Measurements from ENCODE around the gene PLVAP.

Gene PLVAP

DNA sequence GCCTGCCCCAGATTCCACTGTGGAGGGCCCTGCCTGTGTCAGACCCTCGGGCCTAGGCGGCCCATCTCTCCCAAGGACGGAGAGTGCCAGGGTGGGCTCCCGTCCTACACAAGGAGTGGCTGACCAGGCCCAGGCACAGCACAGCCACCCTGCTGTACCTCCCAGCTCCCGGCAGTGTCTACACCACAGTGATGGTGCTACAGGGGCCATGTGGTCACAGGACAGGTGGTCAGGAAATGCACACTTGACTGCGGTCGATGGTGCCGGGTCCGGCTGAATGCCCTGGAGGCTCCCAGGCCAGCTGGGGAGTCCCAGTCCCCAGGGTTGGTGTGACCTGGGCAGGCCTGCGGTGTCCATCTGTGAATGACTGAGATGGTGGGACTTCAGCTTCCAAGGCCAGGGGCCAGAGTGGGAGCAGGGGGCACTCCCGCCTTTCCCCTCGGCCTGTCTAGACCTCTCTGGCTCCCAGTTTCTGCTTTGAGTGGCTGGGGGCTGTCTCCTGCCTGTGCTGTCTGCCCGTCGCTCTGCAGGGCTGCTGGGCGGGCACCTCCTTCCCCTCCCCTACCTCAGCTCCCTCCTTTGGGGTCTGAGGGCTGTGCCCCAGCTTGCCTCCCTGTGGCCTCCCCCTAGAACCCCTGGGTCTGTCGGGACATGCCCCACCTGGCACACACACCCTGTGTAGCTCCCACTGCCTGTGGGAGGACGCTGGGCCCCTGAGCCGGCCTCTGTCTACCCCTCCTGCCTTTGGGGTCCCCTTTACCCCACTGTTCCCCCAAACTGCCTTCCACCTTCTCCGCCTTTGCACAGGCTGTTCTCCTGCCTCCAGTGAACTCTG lies 55.3 kb downstream of the PLVAP start:
- no peak for DNase-seq (ENCODE audit: low spot score)

DNA sequence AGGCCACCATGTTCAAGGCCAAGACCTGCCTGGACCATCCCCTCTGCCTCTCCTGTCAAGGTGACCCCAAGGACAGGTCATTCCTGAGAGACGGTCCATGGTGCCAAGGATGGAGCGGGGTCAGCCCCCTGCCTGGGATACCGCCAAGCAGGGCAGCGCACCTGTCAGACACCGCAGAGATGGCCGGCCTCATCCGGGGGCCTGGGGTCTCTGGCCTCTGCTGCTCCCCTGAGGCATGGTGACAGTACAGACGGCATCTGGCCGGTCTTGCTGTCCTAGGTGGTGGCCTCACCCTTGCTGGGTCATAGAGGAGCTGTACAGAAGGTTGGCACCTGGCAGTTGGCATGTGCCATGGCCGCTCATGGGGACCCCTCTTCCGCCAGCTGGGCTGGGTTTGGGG lies 56.7 kb downstream of the PLVAP start:
- no peak for DNase-seq (ENCODE audit: low spot score)

DNA sequence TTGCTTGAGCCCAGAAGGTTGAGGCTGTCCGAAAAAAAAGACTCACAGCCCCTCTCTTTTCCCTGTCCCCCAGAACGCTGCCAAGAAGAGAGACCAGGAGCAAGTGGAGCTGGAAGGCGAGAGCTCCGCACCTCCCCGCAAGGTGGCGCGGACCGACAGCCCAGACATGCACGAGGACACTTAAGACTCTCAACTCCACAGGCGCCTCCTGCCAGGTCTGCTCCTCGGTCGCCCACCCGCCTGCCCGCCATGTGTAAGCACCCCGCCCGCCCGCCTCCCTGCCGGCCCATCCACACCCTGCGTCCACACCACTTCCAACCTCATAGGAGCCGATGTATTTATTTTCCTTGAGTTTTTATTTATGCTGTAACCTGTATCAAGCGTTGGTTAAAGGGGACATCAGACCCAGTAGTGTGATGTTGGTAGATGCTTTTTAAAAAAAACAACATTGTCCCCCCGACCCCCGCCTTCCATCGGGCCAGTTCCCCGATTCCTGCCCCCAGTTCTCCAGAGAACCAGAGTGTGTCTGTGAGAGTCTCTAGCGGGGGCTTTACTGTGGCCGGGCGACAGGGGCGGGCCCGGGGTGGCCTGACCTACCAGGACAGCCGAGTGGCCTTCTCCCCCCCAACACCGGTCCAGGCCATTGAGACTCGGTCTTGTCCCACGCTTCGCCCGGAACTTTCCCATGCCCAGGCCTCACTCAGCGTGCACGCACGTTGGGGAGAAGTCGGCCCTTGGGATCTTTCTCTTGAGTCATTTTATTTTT lies 57.5 kb downstream of the PLVAP start:
- DNase-seq (ENCODE audit: low spot score), result no peak

DNA sequence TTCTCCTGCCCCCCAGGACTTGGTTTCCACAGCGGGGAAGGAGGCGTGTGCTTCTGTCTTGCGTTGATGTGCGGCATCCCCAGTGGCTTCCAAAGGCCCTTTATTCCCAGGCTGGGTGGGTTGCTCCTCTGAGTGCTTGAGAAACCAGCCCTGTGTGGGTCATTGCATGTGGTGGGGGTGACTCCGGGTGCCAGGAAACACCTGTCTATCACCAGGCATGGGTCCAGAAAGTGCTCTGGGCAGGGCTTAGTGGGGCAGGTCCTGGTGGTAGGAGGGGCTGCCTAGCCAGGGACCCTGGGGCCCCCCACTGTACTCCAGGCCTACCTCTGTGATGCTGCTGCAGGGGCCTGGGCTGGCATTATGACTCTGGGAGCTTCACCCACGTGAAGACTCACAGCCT lies 58.2 kb downstream of the PLVAP start:
- DNase-seq (ENCODE audit: low spot score), result no peak

DNA sequence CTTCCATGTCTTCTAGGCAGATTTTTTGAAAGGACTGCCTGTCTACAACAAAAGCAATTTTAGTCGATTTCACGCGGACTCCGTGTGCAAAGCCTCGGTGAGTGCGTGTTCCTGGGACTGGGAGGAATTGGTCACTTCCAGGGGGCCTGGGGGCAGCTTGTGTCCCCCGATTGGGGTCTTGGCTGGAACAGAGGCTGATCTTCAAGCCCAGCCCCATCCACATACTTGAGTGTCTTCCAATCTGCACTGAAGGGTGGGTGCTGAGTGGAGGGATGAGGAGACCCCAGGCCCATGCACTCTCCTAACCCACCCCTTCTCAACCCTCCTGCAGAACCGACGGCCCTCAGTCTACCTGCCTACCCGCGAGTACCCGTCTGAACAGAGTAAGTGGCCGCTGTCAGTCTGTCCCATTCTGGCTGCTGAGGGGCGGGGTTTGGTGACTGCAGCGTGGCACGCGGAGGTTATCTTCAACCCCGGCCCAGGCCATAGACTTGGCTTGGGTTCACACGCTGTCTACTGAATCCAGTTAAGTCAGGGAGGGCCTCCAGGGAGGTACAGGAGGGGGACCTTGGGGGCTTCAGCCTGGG lies 63.0 kb downstream of the PLVAP start:
- DNase-seq (ENCODE audit: low spot score), result no peak

DNA sequence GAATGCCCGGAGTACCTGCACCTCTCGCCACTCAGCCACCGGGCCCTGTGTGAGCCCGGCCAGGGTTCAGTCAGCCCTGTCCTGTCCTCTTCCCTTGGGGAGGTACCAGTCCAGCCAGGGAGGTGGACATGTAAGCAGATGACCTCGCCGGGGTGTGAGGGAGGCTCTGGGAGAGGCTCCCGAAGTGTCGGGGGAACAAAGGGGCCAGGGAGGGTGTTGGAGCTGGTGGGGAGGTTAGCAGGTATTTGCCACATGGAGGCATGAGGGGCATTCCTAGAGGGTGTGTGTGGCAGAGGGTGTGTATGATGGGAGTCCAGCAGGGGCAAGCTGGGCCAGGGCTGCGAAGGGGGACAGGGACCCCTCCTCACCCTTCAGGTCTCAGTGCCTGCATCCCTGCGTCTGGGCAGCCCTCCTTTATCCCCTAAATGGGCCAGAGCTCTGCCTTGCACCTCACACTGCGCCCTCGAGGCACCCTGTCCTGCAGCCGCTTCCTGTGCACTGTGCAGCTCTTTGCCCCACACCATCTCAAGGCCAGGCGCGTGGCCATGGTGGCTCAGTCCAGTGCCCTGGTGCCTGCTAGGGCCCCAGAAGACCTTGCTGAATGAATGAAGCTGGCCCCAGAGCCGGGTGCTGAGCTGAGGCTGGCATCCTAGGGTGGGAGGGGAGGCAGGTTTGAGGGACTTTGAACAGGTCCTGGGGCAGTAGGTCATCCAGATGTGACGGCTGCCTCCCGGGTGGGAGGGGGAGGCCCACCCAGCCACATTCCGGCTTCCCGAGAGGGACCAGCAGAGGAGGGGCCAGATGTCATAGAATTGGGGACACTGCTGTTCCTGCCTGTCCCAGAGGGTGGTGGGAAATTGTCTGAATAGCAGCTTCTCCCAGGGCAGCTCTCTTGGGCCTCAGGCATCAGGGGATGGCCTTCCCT lies 64.7 kb downstream of the PLVAP start:
- DNase-seq (ENCODE audit: low spot score), result no peak

DNA sequence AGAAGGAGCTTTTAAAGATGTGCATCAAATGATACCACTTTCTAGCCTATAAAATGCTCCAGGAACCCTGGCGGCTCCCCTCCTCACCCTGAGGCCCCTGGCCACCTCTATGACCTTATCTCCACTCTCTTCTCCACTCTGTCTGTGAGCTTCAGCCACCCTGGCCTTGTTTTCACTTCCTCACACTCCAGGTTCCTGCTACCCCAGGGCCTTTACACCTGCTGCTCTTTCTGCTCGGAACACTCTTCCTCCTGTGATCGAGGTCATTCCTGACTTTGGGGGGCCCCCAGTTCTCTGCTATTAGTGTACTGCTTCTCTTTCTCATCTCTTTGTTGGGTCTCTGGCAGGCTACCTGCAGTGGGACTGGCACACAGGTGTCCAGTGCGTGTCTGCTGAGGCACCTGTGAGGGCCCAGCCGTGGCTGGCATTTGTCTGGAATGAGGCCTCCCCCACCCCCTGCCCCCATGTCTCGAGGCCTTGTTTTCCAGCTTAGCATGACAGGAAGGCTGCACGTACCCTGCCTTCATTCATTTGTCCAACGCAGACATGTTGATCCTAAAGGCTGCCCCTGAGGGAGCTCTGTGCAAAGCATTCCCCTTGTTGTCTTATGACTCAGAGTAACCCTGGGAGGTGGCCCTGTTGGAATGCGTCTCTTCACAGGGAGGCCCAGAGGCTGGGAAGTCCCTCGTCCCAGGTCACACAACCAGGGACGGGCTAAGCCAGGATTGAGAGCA lies 65.5 kb downstream of the PLVAP start:
- no peak for DNase-seq (ENCODE audit: low spot score)

DNA sequence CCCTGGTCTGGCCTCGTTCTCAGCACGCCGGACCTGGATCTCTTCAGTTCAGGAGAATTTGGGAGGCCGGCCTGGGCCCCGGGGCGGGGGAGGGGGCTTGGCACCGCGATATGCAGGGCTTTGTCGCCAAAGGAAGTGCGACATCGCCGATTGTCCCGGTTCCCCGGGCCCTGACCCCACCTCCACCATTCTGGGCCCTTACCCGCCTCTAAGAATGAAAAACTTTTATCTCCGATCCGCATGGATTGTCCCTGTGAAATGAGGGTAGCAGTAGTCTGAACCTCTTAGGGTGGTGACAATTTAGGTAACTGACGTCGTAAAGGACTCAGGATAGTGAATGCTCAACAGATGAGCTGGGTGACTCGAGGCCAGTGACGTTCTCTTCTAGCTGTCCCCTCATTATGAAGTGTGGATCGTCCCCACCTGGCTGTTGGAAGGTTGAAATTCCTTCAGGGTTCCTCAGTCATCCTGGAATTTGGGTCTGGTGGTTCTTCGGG lies 67.1 kb downstream of the PLVAP start:
- no peak for DNase-seq (ENCODE audit: low spot score)

DNA sequence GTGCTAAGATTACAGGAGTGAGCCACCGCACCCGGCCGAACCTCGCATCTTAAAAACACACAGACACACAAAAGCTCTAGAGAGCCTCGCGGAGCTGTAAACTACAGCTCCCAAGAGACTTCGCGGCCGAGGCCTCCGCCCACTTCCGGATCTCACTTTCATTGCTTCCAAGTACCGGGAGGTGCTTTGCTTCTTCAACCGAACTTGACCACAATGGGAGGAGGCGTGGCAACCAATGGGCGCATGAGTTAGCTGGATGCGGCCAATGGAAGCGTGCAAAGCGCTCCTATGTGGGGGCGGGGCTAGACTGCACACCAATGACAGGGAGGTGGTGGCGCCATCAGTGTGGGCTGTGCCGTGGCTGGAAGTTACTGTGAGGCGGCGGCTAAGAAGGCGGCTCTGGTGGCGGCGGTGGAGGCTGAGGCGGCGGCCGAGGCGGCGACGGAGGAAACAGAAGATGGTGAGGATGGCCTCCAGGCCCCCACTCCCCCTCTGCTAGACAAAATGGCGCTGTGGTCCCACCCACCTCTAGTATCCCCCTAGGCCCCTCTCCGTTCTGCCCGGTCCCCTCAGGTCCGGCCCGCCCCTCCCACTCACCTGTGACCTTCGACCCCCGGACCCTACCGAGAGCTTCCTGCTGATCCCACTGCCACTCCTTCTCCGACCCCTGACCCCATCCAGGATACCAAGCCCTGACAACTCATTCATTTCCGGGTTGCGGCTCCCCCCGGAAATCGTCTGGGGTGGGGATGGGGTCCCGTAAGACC lies 67.8 kb downstream of the PLVAP start, which contains the start of gene DDA1:
DDA1 (plus strand) TSS at position 366 of the 767 bp plus-strand sequence; CDS start at position 458, 92 bp downstream.
- DNase-seq (ENCODE audit: low spot score), result peak; percentile 98

DNA sequence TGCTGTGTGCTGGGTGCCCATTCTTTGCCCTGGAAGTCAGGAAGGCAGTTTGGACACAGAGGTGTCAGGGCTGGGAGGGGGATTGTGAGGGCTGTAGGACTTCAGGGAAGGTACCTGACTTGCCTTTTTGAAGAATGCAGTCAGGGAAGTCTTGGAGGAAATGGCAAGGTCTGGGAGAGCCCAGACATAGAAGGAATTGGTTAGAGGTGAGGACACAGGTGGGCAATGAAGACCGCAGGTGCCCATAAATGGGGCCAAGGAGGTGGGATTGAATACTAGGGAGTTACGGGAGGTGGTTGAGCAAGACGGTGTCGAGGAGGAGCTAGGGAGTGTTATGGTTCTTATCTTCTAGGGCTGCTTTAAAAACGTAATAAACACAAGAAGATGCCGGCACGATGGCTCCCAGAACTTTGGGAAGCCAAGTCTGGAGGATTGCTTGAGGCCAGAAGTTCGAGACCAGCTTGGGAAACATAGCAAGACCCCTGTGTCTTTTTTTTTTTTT lies 69.2 kb downstream of the PLVAP start:
- DNase-seq (ENCODE audit: low spot score), result no peak

DNA sequence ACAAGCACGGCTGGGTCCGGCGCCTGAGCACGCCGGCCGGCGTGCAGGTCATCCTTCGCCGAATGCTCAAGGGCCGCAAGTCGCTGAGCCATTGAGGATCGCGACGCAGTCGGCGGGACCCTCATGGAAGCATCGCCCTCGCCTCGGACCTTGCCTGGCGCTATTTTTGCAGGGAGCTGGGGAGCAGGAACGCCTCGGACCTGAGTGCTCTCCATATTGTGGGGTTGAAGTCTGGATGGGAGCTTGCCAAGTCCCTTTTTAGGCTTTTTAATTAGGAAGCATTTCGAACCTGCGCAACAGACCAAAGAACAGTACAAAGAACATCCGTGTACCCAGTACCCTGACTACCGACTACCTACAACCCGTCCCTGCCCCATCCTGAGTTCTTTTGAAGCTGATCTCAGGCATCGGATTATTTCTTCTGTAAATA lies 70.8 kb downstream of the PLVAP start:
- DNase-seq (ENCODE audit: low spot score), result no peak

DNA sequence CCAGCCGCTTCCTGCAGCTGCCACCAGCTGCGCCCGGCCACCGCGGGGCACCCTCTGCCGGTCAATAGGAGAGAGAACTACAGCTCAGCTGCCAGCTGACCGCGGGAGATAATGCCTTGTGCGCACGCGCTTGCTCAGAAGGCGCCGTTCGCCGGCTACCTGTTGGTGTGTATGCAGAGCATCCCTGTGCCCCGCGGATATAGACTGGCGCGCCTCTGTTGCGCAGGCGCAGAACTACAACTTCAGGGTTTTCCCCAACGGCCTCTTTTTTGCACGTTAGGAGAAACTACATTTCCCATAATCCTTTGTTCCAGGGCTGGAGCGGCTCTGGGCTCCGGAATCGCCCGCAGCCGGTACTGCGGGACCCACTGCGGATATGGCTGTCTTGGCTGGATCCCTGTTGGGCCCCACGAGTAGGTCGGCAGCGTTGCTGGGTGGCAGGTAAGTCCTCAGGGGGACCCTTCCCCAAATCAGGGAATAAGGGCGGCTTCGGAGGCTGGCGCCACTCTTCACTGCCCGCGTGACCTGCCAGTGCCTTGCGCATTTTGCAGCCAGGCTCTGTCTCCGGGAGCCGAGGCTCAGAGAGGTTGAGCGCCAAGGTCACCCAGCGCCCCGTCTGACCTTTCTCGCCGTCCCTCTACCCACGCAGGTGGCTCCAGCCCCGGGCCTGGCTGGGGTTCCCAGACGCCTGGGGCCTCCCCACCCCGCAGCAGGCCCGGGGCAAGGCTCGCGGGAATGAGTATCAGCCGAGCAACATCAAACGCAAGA lies 71.4 kb downstream of the PLVAP start, which contains the start of gene MRPL34:
MRPL34 (plus strand) TSS at position 356 of the 768 bp plus-strand sequence; CDS start at position 377, 21 bp downstream.
- peak; percentile 94 for DNase-seq (ENCODE audit: low spot score)

DNA sequence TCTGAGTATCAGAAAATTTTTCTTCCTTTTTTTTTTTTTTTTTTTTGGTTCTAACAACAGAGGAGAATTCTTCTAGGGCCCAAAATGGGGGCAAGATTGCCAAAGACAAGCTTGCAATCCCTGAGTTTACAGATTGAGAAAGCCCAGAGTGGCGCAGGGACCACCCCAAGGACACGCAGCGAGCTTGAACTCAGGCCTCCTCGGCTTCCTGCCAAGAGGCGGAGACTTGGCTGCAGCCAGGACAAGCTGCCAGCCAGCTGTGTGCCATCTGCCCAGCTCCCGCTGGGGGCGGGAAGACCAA lies 72.0 kb downstream of the PLVAP start:
- no peak for DNase-seq (ENCODE audit: low spot score)

DNA sequence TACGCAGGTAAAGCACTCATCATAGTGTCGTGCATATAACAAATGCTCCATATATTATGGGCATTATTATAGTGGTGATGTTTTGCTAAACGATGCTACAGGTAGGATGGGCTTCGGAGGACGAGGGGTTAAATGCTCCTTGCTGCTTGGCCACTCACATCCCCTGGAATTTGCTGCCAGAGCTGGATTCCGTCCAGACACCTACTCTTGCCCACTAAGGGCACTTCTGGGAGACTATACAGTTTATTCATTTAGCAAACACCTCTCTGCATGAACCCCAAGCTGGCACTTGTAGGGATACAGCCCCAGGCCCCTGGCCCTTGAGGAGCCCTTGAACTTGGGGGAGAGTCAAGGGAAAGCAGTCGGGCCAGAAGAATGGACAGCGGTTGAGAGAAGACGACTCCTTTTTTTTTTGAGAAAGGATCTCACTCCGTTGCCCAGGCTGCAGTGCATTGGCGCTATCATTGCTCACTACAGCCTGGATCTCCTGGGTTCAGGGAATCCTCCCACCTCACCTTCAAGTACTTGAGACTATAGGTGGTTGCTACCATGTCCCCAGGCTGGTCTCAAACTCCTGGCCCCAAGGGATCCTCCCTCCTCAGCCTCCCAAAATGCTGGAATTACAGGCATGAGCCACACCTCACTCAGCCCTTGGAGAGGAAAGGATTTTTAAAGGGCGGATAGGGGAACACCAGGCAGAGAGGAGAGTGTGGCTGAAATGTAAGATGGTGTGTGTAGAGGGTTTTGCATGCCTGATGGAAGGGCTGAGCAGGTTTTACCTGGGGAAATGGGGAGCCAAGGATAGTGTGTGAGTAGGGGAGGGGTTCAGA lies 72.5 kb downstream of the PLVAP start:
- no peak for DNase-seq (ENCODE audit: low spot score)

DNA sequence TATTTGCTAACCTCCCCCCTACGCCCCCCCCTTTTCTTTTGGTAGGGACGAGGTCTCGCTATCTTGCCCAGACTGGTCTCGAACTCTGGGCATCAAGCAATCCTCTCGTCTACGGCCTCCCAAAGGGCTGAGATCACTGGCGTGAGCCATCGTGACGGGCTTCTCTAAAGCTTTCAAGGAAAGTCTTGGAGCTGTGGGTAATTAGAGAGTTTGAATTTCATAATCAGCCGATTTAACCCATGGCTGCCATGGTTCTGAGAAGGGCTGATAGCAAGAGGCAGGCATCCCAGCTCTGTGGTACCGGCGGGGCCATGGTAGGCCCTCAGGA lies 73.2 kb downstream of the PLVAP start:
- no peak for DNase-seq (ENCODE audit: low spot score)

DNA sequence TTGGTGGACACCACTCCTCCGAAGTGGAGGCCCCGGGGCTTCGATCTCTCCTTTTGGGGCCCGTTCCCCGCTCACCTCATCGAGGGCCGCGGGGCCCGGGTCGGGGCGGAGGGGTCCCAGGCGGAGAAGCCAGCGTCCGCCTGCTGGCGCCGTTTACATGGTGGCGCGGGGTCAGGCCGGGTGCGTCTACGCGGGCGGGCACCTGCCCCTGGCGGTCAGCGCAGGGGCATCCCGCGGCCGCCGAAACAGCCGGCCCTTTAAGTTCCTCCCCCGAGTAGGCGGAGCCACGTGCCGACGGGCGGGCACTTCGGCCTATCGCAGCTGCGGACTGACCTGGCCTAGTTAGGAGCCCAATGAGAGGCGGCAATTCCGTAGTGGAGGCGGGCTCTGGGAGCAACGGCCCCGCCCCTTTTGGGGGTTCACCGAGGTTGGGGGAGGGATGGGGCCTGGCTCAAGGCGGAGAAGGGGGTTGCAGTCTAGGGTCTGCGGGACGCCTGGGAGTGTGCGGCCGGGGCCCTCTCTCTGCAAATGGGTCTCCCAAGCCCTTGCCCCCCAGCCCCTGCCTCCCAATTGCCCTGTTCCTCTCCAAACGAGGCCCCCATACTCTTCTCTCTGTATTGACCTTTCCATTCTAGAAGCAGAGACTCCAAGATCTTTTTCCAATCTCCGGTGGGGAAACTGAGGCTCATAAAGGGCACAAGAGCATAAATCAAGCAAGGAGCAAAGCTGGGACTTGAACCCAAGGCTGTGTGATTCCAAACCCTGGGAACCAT lies 73.8 kb downstream of the PLVAP start, which contains the start of gene ABHD8:
ABHD8 (minus strand) TSS at position 259 of the 773 bp plus-strand sequence. CDS start 1,809 bp downstream, outside the sequence.
- DNase-seq (ENCODE audit: low spot score), result peak; percentile 97

DNA sequence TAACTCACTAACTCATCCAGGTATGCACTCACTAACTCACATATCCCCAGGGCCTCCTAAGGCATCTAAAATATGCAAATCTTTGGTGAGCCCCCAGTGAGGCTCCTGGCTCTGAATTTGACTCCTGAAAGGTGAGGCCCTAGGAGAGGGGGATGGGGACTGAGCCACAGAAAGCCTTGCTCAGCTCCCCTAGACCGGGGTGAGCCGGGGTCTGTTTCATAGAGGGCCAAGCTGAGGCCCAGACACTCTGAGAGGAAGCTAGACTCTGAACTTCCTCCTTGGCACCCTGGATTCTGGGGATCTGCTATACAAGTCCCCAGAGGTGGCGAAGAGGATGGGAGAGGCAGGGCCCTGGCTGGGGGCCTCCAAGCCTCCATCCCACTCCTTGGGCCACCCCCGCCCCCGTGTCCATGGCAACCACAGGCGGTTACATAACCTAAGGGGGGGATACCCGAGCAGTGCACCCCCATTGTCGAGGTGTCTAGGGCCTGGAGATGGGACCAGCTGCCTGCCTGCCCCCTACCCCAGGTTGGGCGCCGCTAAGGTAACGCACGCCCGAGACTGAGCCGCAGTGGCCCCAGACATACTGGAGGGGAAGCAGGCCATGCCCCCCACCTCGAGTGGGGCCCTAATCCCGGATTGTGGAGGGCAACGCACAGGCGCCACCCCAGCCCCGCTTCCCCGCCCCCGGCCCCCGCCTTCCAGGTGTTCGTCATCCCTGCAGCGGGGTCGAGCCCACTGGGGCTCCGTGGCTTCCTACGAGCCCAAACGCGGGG lies 74.6 kb downstream of the PLVAP start:
- no peak for DNase-seq (ENCODE audit: low spot score)
